PFSK-1 (cell line): ENCODE data around the gene RAB34.

Experiments
- FOXP2 ChIP-seq: optimal IDR thresholded peaks from 2 replicates; pipeline ENCODE3; 2011; ENCODE audit warnings: borderline replicate concordance, control low read depth, inconsistent platforms; ENCODE audit not compliant: insufficient read depth; ENCODE audit errors: extremely low read length, extremely low read depth
- POLR2AphosphoS5 ChIP-seq: IDR thresholded peaks from 2 replicates; pipeline ENCODE4 v1.6.1; 2012; ENCODE audit warnings: low read depth, mild to moderate bottlenecking, control low read depth, low read length, moderate library complexity
- REST ChIP-seq, 2 experiments: IDR thresholded peaks; 2 replicates each; pipeline versions ENCODE4 v1.6.1 to v1.8.0; 2011 to 2012; ENCODE audit warnings: low read depth in 2 of 2, low read length in 2 of 2, control low read depth in 1 of 2, inconsistent platforms in 1 of 2, mild to moderate bottlenecking in 1 of 2, moderate library complexity in 1 of 2; ENCODE audit not compliant: insufficient read depth in 1 of 2
- SIN3A ChIP-seq: IDR thresholded peaks from 2 replicates; pipeline ENCODE4 v1.6.1; 2012; ENCODE audit warnings: mild to moderate bottlenecking, low read length, moderate library complexity, borderline replicate concordance; ENCODE audit not compliant: insufficient read depth
- TAF1 ChIP-seq: IDR thresholded peaks from 2 replicates; pipeline ENCODE4 v1.6.1; 2012; ENCODE audit warnings: low read length, control low read depth, borderline replicate concordance; ENCODE audit not compliant: insufficient read depth

The RAB34 gene

GRCh38 chr17:28744972-28745785 lies 27.5 kb upstream of the RAB34 start:
- TF ChIP-seq SIN3A (peak; percentile 81; the same call in 1 of the 2 replicates), TAF1 (no peak; the same call in 1 of the 2 replicates), REST (IDR thresholded peaks at IDR 0.05; ENCODE audit: insufficient read depth in 1 of 2, low read depth in 2 of 2, low read length in 2 of 2) (peak; percentile 22 to 44; a peak in 1 of 4 replicates), FOXP2 (no peak), POLR2AphosphoS5 (peak; percentile 41; the same call in 1 of the 2 replicates)

- TF ChIP-seq POLR2AphosphoS5 (no peak), FOXP2 (peak; percentile 12), SIN3A (no peak; the same call in 1 of the 2 replicates), REST (IDR thresholded peaks at IDR 0.05; ENCODE audit: insufficient read depth in 1 of 2, low read depth in 2 of 2, low read length in 2 of 2) (no peak)
Observed at GRCh38 chr17:28744104-28744971, 26.7 kb upstream of the RAB34 start.

GRCh38 chr17:28743243-28744103 lies 25.8 kb upstream of the RAB34 start, which contains the start of gene TRAF4:
Gene TRAF4, plus strand, starts transcription at chr17:28744011. Its CDS starts 102 bp downstream, at chr17:28744113.
- TF ChIP-seq SIN3A (0 out of 2 replicates have a peak, but pooled peaks have one; percentile 60), TAF1 (peak; percentile 90), FOXP2 (no peak), REST (IDR thresholded peaks at IDR 0.05; ENCODE audit: insufficient read depth in 1 of 2, low read depth in 2 of 2, low read length in 2 of 2) (no peak; a peak in 2 of 4 replicates), POLR2AphosphoS5 (peak; percentile 71; the same call in 1 of the 2 replicates)

- TF ChIP-seq FOXP2 (no peak), TAF1 (no peak), SIN3A (no peak), POLR2AphosphoS5 (no peak)
Observed at GRCh38 chr17:28741358-28742349, 24.0 kb upstream of the RAB34 start.
